Esophagus squamous epithelium (tissue), 5 donors: Measurements from ENCODE around the gene INSRR. TPM values are rescaled to one million over a fixed set of nuclear protein-coding genes. Genes with fewer than 3 reads are reported as not detected.

Experiments used
- DNase-seq: peaks from one replicate; lab custom pipeline; 2025; lab: John Stamatoyannopoulos, UW
- H3K27ac ChIP-seq, 4 donors: fragments of 200-600 bp; sonication (generic); one replicate each; pipeline ENCODE4 v1.5.1; 2016 to 2019; ENCODE audit warnings: mild to moderate bottlenecking in 1 of 4
- H3K27me3 ChIP-seq, 4 donors: fragments of 200-600 bp; sonication (generic); 1 replicate in 3 of 4; 2 replicates in 1 of 4; pipeline versions ENCODE4 v1.5.1 to v1.6.0; 2017 to 2021; ENCODE audit warnings: antibody characterized with exemption in 1 of 4
- H3K36me3 ChIP-seq, 3 donors: fragments of 200-600 bp; sonication (generic); one replicate each; pipeline ENCODE4 v1.5.1; 2016 to 2019
- H3K4me1 ChIP-seq, 3 donors: fragments of 200-600 bp; sonication (generic); one replicate each; pipeline ENCODE4 v1.5.1; 2017 to 2019
- H3K4me3 ChIP-seq, 4 donors: fragments of 200-600 bp; sonication (generic); 1 replicate in 3 of 4; 2 replicates in 1 of 4; pipeline ENCODE4 v1.5.1; 2016 to 2019; ENCODE audit warnings: mild to moderate bottlenecking in 2 of 4, moderate library complexity in 1 of 4
- H3K9me3 ChIP-seq, 3 donors: fragments of 200-600 bp; sonication (generic); one replicate each; pipeline ENCODE4 v1.5.1; 2016 to 2019
- POLR2A ChIP-seq, 4 donors: fragments of 450-650 bp; IDR thresholded peaks; one replicate each; pipeline ENCODE4 v1.6.1; 2017; ENCODE audit warnings: antibody characterized with exemption in 4 of 4, mild to moderate bottlenecking in 4 of 4, moderate library complexity in 3 of 4
- WGBS, 2 donors: methylation state at CpG; one replicate each; pipeline ENCODE4 v1.1.5; 2018; 5-methylcytosine and 5-hydroxymethylcytosine counted together
- intact Hi-C: fragments of 100-400 bp; cut with DNase I; formaldehyde crosslinking; loops from one replicate; pipeline ENCODE4 v1.15.0; 2022
- total RNA-seq, 4 donors: library from RNA; depleted of rRNA; stranded (reverse); fragments of >200 nt; gene quantifications; one replicate each; pipeline ENCODE4 v1.1.0, GENCODE V29; 2016
- TF ChIP-seq, protein P1 (sequence below), 6 experiments: fragments of 450-650 bp in 4 of 6; fragments of 200-600 bp in 2 of 6; sonication (generic) in 2 of 6; IDR thresholded peaks; one replicate each; pipeline ENCODE4 v1.5.1; 2016 to 2019; ENCODE audit warnings: antibody characterized with exemption in 6 of 6, mild to moderate bottlenecking in 4 of 6, moderate library complexity in 4 of 6
- donor health status: DM: yes; HTN: yes; CAD: no.

Gene INSRR
- total RNA-seq, 4 donors from 2014 or later, result not detected

DNA sequence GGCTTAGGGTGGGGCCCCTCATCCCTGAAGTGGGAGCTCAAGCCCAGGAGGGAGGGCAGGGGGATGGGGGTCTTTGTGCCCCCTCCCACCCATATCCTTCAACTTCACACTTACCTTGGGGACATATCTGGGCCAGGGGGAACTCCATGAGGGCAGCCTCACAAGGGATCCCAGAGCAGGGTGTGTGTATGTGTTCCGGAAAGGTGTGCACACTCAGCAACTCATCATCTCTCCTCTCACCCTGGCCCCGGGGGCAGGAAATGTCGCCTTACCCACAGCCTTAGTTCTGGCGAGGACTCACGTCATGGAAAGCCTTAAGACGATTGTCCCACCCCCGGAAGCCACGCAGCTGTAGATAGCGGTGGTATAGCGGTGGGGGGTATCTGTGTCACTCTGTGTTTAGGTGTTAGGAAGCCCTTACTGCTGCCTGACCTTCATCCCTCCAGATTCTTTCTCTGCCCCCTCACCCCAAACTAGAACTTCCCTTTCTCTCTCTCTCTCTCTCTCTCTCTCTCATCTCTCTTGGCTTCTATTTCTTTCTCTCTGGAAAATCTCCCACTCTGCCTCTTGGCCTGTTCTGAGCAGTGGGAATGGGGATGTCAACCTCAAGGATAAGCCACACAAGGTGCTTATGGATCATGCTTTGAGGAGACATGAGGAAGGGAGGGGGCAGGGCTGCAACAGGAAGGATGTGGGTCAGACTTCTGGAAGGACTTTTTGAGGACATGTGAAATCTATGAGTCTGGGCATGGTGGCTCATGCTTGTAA lies 42.2 kb downstream of the INSRR start, which contains the start of gene SH2D2A:
Gene SH2D2A (minus strand): TSS at position 288 of the 768 bp plus-strand sequence. CDS start 140 bp downstream, at position 148.
- Histone ChIP-seq H3K36me3 (no peaks in the 10 kb centered on the region), H3K4me3 (peak within 1 kb of the TSS; percentile 2 to 38 (median 25)), H3K4me1 (peaks cover 12 to 45% (median 21%) of the 10 kb centered on the region in 3 donors), H3K27me3 (peaks cover 0 to 16% (median 0%) of the 10 kb centered on the region in 4 donors), H3K9me3 (no peaks in the 10 kb centered on the region), H3K27ac (peak within 1 kb of the TSS; percentile 55 to 81 (median 73))
- DNase-seq, result peak; percentile 23
- 17 to 22% methylated on average over 7 to 9 of the region's 10 CpGs for WGBS, 2 donors
- intact Hi-C loops, result no loop called here
- peak in 2 of 4 donors; percentile 46 to 72 for TF ChIP-seq POLR2A (IDR thresholded peaks at IDR 0.05)
- TF ChIP-seq, protein P1, sequence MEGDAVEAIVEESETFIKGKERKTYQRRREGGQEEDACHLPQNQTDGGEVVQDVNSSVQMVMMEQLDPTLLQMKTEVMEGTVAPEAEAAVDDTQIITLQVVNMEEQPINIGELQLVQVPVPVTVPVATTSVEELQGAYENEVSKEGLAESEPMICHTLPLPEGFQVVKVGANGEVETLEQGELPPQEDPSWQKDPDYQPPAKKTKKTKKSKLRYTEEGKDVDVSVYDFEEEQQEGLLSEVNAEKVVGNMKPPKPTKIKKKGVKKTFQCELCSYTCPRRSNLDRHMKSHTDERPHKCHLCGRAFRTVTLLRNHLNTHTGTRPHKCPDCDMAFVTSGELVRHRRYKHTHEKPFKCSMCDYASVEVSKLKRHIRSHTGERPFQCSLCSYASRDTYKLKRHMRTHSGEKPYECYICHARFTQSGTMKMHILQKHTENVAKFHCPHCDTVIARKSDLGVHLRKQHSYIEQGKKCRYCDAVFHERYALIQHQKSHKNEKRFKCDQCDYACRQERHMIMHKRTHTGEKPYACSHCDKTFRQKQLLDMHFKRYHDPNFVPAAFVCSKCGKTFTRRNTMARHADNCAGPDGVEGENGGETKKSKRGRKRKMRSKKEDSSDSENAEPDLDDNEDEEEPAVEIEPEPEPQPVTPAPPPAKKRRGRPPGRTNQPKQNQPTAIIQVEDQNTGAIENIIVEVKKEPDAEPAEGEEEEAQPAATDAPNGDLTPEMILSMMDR (IDR thresholded peaks at IDR 0.05), result no peak

DNA sequence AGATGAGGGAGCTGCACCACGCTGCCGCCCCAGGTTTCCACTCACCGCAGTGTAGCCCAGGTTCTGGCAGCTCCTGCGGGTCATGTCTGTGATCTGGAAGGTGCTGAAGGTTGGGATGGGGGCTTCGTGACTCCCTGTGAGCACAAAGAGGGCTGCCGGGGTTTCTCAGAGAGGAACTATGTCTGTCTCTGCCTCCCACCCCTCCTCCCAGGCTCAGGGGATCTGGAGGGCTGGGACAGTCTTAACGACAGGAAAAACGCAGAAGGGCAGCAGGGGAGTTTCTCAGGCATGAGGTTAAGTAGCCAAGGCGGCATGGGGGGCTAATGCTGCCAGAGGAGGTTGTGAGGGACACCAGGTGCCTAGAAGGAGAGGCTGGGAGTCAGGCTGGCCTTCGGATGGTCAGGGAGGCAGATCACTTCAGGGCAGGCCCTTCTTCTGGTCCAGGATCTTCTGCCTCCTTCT lies 42.9 kb downstream of the INSRR start:
- Histone ChIP-seq H3K36me3 (no peaks in the 10 kb centered on the region), H3K27ac (peak overlapping the region; percentile 55 to 81 (median 73)), H3K4me1 (peaks cover 12 to 45% (median 21%) of the 10 kb centered on the region in 3 donors), H3K9me3 (no peaks in the 10 kb centered on the region), H3K4me3 (peak overlapping the region; percentile 2 to 38 (median 25)), H3K27me3 (peaks cover 0 to 13% (median 0%) of the 10 kb centered on the region in 4 donors)
- WGBS, 2 donors, result 62 to 65% methylated on average over 5 of the region's 10 CpGs
- intact Hi-C loops, result no loop called here
- TF ChIP-seq POLR2A (IDR thresholded peaks at IDR 0.05), result no peak
- TF ChIP-seq, protein P1 (IDR thresholded peaks at IDR 0.05), result no peak
- DNase-seq, result no peak

DNA sequence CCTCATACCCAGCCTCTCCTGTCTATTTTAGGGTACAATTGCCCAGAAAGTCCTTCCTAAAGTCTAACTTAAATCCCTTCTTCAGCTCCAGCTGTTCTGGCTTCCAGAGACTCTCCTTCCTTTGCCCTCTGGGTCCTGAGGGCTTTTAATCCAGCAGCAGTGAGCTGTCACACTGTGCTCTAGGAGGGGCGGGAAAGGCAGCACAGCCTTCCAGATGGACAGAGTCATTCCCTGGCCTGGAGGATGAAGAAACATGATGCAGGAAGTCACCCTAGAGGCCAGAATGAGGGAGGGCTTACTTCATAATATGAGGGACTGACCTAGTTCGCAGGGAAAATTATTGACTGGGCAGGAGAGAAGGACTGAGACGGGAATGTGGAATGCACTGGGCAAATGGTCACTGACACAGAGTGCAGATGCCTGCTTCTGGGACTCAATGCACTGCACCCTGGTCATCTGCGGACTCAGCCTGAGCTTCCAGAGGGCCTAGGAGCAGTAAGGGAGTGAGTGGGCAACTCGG lies 43.5 kb downstream of the INSRR start:
- Histone ChIP-seq H3K27me3 (peaks cover 0 to 13% (median 0%) of the 10 kb centered on the region in 4 donors), H3K4me1 (peaks cover 12 to 45% (median 21%) of the 10 kb centered on the region in 3 donors), H3K9me3 (no peaks in the 10 kb centered on the region), H3K36me3 (no peaks in the 10 kb centered on the region), H3K27ac (peak overlapping the region; percentile 55 to 81 (median 73)), H3K4me3 (peak overlapping the region in 3 of 4 donors; percentile 18 to 38 (median 32))
- intact Hi-C loops, result no loop called here
- no peak for TF ChIP-seq POLR2A (IDR thresholded peaks at IDR 0.05)
- TF ChIP-seq, protein P1 (IDR thresholded peaks at IDR 0.05), result peak in 1 of 6 experiments; percentile 5
- 60 to 64% methylated on average over 4 of the region's 5 CpGs for WGBS, 2 donors
- no peak for DNase-seq

DNA sequence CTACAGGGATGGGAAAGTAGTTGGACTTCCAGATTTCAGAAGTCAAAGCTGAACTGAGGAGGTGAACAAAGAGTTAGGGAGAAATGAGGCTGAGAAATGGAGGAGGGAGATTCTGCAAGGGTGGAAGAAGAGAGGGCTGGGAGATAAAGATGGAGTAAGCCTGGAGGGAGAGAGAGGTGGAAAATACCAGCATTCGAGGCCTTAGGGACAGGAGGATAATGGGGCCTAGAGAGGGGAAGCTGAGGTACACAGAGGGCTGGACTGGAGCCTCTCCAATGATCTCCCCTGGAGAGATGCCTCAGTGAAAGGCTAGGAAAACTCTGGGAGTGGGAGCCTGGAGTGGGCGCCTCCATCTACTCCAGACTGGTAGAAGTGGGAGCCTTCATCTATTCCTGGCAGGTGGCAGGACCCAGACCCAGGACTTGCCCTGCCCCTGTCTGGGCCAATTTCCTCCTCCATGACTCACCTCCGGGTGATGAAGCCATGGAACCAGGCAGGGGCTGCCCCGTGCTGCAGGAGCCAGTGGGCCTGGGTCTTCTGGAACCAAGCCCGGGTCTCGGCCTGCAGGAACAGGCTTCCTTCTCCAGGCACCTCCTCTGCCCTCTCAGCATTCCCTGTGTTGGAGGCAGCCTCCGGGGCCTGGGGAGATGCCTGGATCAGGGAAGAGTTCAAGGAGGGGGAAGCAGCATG lies 44.2 kb downstream of the INSRR start:
- H3K36me3 ChIP-seq, result no peaks in the 10 kb centered on the region
- peak overlapping the region; percentile 55 to 81 (median 73) for H3K27ac ChIP-seq
- intact Hi-C loops, result no loop called here
- H3K9me3 ChIP-seq, result no peaks in the 10 kb centered on the region
- TF ChIP-seq, protein P1 (IDR thresholded peaks at IDR 0.05), result no peak
- no peak for TF ChIP-seq POLR2A (IDR thresholded peaks at IDR 0.05)
- WGBS, 2 donors, result 36 to 43% methylated on average over 2 to 3 of the region's 7 CpGs
- peaks cover 0 to 13% (median 0%) of the 10 kb centered on the region in 4 donors for H3K27me3 ChIP-seq
- H3K4me1 ChIP-seq, result peaks cover 12 to 45% (median 21%) of the 10 kb centered on the region in 3 donors
- H3K4me3 ChIP-seq, result peak overlapping the region in 2 of 4 donors; percentile 52 to 66
- DNase-seq, result no peak
